CD4-positive, alpha-beta T cell (primary cell): ENCODE results near the gene TMEM115. TPM values are rescaled to one million over a fixed set of nuclear protein-coding genes. Genes with fewer than 3 reads are reported as not detected.
A peak's percentile ranks its signal among the peaks of the same experiment; 100 is the strongest.

Experiments
- ATAC-seq: fragments of 200-7000 bp; cut with Tn5 transposase; one replicate; pipeline ENCODE4 v1.10.0; 2022; ENCODE audit warnings: mild to moderate bottlenecking; ENCODE audit not compliant: poor library complexity
- CTCF ChIA-PET: fragments of 350-600 bp; sonication (Branson Sonifier 250); formaldehyde crosslinking; loops from one replicate; lab custom pipeline; 2021; ENCODE audit warnings: antibody characterized with exemption, inconsistent platforms; lab: Charles Lee
- POLR2A ChIA-PET: fragments of 350-600 bp; sonication (Branson Sonifier 250); formaldehyde crosslinking; loops from one replicate; lab custom pipeline; 2021; ENCODE audit warnings: antibody characterized with exemption, inconsistent platforms; lab: Charles Lee
- DNase-seq, 14 experiments: peaks; one replicate each; pipeline ENCODE4 v3.0.0-alpha.2; 2013 to 2020; ENCODE audit warnings: mixed read lengths in 2 of 14
- H3K27ac ChIP-seq, 2 donors: one replicate each; pipeline versions ENCODE4 v1.5.1 to v1.7.0; 2013; ENCODE audit warnings: low read length in 2 of 2, low read depth in 1 of 2, mild to moderate bottlenecking in 1 of 2
- H3K27me3 ChIP-seq, 2 experiments: 1 replicate in 1 of 2; 2 replicates in 1 of 2; pipeline versions ENCODE4 v1.6.1 to v1.7.0; 2013; ENCODE audit warnings: low read length in 2 of 2, control low read depth in 1 of 2, mild to moderate bottlenecking in 1 of 2, moderate library complexity in 1 of 2; ENCODE audit not compliant: insufficient read depth in 2 of 2, control insufficient read depth in 1 of 2
- H3K36me3 ChIP-seq: one replicate; pipeline ENCODE4 v1.6.1; 2013; ENCODE audit warnings: low read length, control low read depth; ENCODE audit not compliant: insufficient read depth
- H3K4me1 ChIP-seq: one replicate; pipeline ENCODE4 v1.6.1; 2013; ENCODE audit warnings: low read length, control low read depth; ENCODE audit not compliant: insufficient read depth
- H3K4me3 ChIP-seq: one replicate; pipeline ENCODE4 v1.5.1; 2013; ENCODE audit warnings: mild to moderate bottlenecking, low read length, moderate library complexity
- H3K9me3 ChIP-seq, 2 experiments: 1 replicate in 1 of 2; 2 replicates in 1 of 2; pipeline versions ENCODE4 v1.6.1 to v1.7.0; 2013; ENCODE audit warnings: low read length in 2 of 2, mild to moderate bottlenecking in 2 of 2, control low read depth in 1 of 2, moderate library complexity in 1 of 2; ENCODE audit not compliant: control insufficient read depth in 1 of 2, insufficient read depth in 1 of 2
- H3K27ac Mint-ChIP-seq: one replicate; pipeline ENCODE4 v1.8.0; 2020; ENCODE audit warnings: mixed read lengths
- H3K27me3 Mint-ChIP-seq: one replicate; pipeline ENCODE4 v1.8.0; 2021; ENCODE audit warnings: mixed read lengths
- H3K36me3 Mint-ChIP-seq: one replicate; pipeline ENCODE4 v1.8.0; 2021; ENCODE audit warnings: low read depth, mixed read lengths
- H3K4me1 Mint-ChIP-seq: one replicate; pipeline ENCODE4 v1.8.0; 2021; ENCODE audit warnings: low read depth, mixed read lengths
- H3K4me3 Mint-ChIP-seq: one replicate; pipeline ENCODE4 v1.8.0; 2020; ENCODE audit warnings: mild to moderate bottlenecking, mixed read lengths
- H3K9me3 Mint-ChIP-seq: one replicate; pipeline ENCODE4 v1.8.0; 2020; ENCODE audit warnings: mixed read lengths
- intact Hi-C, 2 experiments: fragments of 100-400 bp; cut with DNase I in 1 of 2; cut with micrococcal nuclease in 1 of 2; formaldehyde crosslinking; loops; one replicate each; pipeline versions ENCODE4 v1.15.1 to v1.9.0; 2023 to 2025; cut with DNase I, micrococcal nuclease
- total RNA-seq, 174 experiments: library from RNA in 2 of 174; stranded (reverse) in 2 of 174; gene quantifications; one replicate each; pipeline ENCODE4 v1.2.3 and lab custom pipeline; 2021 to 2026
- TF ChIP-seq, protein P1 (sequence below): fragments of 200-600 bp; IDR thresholded peaks from one replicate; pipeline ENCODE4 v1.8.0; 2022; ENCODE audit warnings: antibody characterized with exemption, mild to moderate bottlenecking

Gene TMEM115
- total RNA-seq, 2 experiments from 2014 or later: 19.0 to 19.9 TPM

DNA sequence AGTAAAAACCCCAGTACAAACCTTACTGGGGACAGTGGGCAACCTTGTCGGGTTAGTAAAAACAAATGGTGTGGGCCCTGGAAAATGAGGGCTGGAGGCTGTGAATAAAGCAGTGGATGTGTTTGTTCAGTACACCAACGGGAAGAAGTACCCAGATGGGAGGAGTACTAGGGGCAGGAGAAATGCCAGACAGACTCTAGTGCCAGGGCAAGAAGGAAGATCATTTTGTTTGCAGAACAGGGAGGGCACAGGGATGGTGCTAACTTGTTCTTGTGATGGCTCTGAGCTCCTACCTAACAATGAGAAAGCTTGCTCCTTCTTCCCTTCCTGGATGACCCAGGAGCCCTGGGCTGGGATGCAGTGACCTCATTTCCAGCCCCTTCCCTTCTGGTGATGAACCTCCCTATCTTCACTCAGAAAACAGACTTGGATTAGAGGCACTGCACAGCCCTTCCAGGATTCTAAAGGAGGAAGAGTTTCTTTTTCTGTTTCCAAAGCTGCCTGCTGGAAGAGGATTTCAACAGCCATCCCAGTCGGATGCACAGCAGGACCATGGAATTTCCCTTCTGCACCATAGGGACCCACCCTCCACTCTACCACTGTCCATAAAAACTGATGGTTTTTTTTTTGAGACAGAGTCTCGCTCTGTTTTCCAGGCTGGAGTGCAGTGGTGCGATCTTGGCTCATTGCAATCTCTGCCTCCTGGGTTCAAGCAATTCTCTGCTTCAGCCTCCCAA, 24.8 kb downstream of the TMEM115 start:
- peaks cover 56% of the 10 kb centered on the region for H3K36me3 Mint-ChIP-seq
- POLR2A ChIA-PET: interaction anchor here (1.2 to 2.9 kb wide), 2 partner anchors 35 to 42 kb away, joined by 4 to 11 read pairs; partner anchors contain the start of genes HYAL3, IFRD2 and NAA80
- DNase-seq (no peak), ATAC-seq (no peak)
- peak overlapping the region; percentile 3 for H3K4me3 ChIP-seq
- H3K4me1 Mint-ChIP-seq: peaks cover 56% of the 10 kb centered on the region
- H3K36me3 ChIP-seq: peaks cover 36% of the 10 kb centered on the region
- intact Hi-C loops: loop anchor here (5.0 kb wide), 2 partner anchors 37 to 97 kb away; partner anchors contain the start of genes GNAI2 (in 1 of the 2), HYAL3 (in 1 of the 2) and NAA80 (in 1 of the 2)
- peak overlapping the region; percentile 44 to 56 for H3K27ac ChIP-seq
- H3K27ac Mint-ChIP-seq: peak overlapping the region; percentile 95
- H3K4me3 Mint-ChIP-seq: peak overlapping the region; percentile 63
- peaks cover 62% of the 10 kb centered on the region for H3K4me1 ChIP-seq
- TF ChIP-seq, protein P1, sequence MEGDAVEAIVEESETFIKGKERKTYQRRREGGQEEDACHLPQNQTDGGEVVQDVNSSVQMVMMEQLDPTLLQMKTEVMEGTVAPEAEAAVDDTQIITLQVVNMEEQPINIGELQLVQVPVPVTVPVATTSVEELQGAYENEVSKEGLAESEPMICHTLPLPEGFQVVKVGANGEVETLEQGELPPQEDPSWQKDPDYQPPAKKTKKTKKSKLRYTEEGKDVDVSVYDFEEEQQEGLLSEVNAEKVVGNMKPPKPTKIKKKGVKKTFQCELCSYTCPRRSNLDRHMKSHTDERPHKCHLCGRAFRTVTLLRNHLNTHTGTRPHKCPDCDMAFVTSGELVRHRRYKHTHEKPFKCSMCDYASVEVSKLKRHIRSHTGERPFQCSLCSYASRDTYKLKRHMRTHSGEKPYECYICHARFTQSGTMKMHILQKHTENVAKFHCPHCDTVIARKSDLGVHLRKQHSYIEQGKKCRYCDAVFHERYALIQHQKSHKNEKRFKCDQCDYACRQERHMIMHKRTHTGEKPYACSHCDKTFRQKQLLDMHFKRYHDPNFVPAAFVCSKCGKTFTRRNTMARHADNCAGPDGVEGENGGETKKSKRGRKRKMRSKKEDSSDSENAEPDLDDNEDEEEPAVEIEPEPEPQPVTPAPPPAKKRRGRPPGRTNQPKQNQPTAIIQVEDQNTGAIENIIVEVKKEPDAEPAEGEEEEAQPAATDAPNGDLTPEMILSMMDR: no peak
- H3K9me3 Mint-ChIP-seq: no peaks in the 10 kb centered on the region
- no peaks in the 10 kb centered on the region for H3K9me3 ChIP-seq
- CTCF ChIA-PET: interaction anchor here (0.7 to 1.4 kb wide), 3 partner anchors 12 to 13 kb away, joined by 4 read pairs; no protein-coding TSS in a partner anchor
- no peaks in the 10 kb centered on the region for H3K27me3 ChIP-seq
- H3K27me3 Mint-ChIP-seq: no peaks in the 10 kb centered on the region

DNA sequence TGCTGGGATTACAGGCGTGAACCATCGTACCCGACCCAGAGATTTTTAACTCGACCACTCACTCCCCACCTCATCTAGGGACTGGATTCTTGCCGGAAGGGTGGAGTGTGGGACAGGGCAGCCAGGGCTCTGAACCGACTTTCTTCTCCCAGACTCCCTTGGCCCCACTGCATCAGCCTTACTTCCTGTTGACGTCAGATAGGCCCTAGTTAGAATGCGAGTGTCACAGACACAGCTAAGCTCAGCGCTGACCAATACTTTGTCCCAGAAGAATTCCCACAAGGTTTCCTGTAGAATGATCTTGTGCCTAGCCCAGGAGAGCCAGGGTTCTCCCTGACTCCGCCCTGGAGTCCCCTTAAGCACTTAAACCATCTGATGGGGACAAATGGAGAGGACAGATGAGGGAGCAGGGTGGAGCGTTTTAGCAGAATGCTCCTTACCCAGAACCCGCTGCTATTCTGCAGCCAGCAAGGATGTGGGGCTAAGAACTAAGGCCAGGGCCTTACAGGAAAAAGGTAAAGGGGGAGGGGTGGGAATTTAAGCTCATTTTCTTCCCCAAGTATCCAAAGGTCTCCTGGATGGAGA, 25.5 kb downstream of the TMEM115 start:
- peak in 3 of 14 experiments; percentile 56 to 70 (median 61) for DNase-seq
- intact Hi-C loops: no loop called here
- POLR2A ChIA-PET: interaction anchor here (1.2 to 2.9 kb wide), 2 partner anchors 35 to 41 kb away, joined by 4 to 11 read pairs; partner anchors contain the start of genes HYAL3, IFRD2 and NAA80

DNA sequence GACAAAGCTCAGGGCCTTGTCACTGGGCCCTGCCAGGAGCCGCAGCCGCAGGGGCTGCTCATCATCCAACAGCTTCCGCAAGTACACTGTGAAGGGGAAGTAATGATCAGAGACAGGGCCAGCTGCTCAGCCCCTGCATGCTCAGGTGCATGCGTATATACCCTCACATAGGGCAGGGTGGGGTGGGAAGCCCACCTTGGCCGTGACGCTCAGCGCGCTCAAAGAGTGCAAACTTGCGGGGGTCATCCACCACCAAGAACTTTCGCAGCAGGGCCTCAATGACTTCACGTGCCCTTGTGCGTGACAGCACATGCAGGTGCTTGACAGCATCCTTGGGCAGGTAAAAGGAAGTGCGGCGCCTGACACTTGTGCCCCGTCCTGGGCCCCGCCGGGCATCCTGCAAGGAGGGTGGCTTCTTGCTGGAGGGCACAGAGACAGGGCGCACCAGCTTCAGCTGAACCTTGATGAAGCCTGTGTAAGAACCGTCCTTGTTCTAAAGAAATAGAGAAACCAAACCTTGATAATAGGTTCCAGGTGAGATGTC, 27.9 kb downstream of the TMEM115 start:
- Histone ChIP-seq H3K27ac (no peak overlapping the region), H3K36me3 (peaks cover 39% of the 10 kb centered on the region), H3K9me3 (no peaks in the 10 kb centered on the region), H3K4me1 (peaks cover 56% of the 10 kb centered on the region), H3K27me3 (no peaks in the 10 kb centered on the region), H3K4me3 (no peak overlapping the region)
- Mint-ChIP-seq H3K4me1 (peaks cover 45% of the 10 kb centered on the region), H3K4me3 (no peak overlapping the region), H3K36me3 (peaks cover 52% of the 10 kb centered on the region), H3K9me3 (no peaks in the 10 kb centered on the region), H3K27ac (peak overlapping the region; percentile 24), H3K27me3 (no peaks in the 10 kb centered on the region)
- CTCF ChIA-PET: no interaction called here
- intact Hi-C loops: no loop called here
- DNase-seq (no peak), ATAC-seq (no peak)
- POLR2A ChIA-PET: interaction anchor here (1.3 kb wide), 1 partner anchor 19 kb away, joined by 4 read pairs; the partner anchor contains the start of genes CYB561D2 and NPRL2
- TF ChIP-seq, protein P1: no peak

More for the DNA sequence above, 25.5 kb downstream of the TMEM115 start:
- Mint-ChIP-seq H3K4me1 (peaks cover 49% of the 10 kb centered on the region), H3K4me3 (peak overlapping the region; percentile 63), H3K27me3 (no peaks in the 10 kb centered on the region), H3K36me3 (peaks cover 56% of the 10 kb centered on the region), H3K9me3 (no peaks in the 10 kb centered on the region), H3K27ac (peak overlapping the region; percentile 95)
- no peaks in the 10 kb centered on the region for H3K9me3 ChIP-seq
- ATAC-seq: no peak
- TF ChIP-seq, protein P1: no peak
- H3K4me1 ChIP-seq: peaks cover 55% of the 10 kb centered on the region
- CTCF ChIA-PET: interaction anchor here (0.7 to 1.4 kb wide), 2 partner anchors 12 to 13 kb away, joined by 4 read pairs; no protein-coding TSS in a partner anchor
- H3K27ac ChIP-seq: peak overlapping the region; percentile 44 to 56
- no peaks in the 10 kb centered on the region for H3K27me3 ChIP-seq
- peaks cover 39% of the 10 kb centered on the region for H3K36me3 ChIP-seq
- H3K4me3 ChIP-seq: peak overlapping the region; percentile 3
